H9 (cell line): ENCODE results near the gene SOX30. TPM values are rescaled to one million over a fixed set of nuclear protein-coding genes. Genes with fewer than 3 reads are reported as not detected.

Experiments
- DNase-seq: peaks from one replicate; pipeline ENCODE4 v3.0.0-alpha.2; 2017
- H2AFZ ChIP-seq: one replicate; pipeline ENCODE4 v1.6.1; 2013; ENCODE audit warnings: mild to moderate bottlenecking, low read length, control low read depth, moderate library complexity
- H2AK5ac ChIP-seq: 2 replicates; pipeline ENCODE4 v1.6.1; 2013; ENCODE audit warnings: low read length, control low read depth, mixed read lengths; ENCODE audit not compliant: insufficient read length
- H2BK120ac ChIP-seq: one replicate; pipeline ENCODE4 v1.6.1; 2013; ENCODE audit warnings: low read depth, mild to moderate bottlenecking, low read length, control low read depth, inconsistent platforms; ENCODE audit not compliant: poor library complexity, severe bottlenecking
- H2BK12ac ChIP-seq: 2 replicates; pipeline ENCODE4 v1.6.1; 2013; ENCODE audit warnings: low read length, control low read depth, mixed read lengths, low read depth; ENCODE audit not compliant: insufficient read length
- H2BK15ac ChIP-seq: 2 replicates; pipeline ENCODE4 v1.6.1; 2013; ENCODE audit warnings: low read depth, low read length, control low read depth
- H2BK20ac ChIP-seq: one replicate; pipeline ENCODE4 v1.6.1; 2013; ENCODE audit warnings: low read depth, mild to moderate bottlenecking, low read length, control low read depth, inconsistent platforms; ENCODE audit not compliant: poor library complexity, severe bottlenecking
- H2BK5ac ChIP-seq: 2 replicates; pipeline ENCODE4 v1.6.1; 2013; ENCODE audit warnings: low read length, control low read depth, mixed read lengths; ENCODE audit not compliant: insufficient read length
- H3K14ac ChIP-seq: 2 replicates; pipeline ENCODE4 v1.6.1; 2013; ENCODE audit warnings: low read length, control low read depth; ENCODE audit not compliant: insufficient read depth
- H3K18ac ChIP-seq: 2 replicates; pipeline ENCODE4 v1.6.1; 2013; ENCODE audit warnings: low read depth, mild to moderate bottlenecking, mixed read lengths, low read length, control low read depth; ENCODE audit not compliant: insufficient read length
- H3K23ac ChIP-seq: 2 replicates; pipeline ENCODE4 v1.6.1; 2013; ENCODE audit warnings: low read length, control low read depth, mixed read lengths, low read depth; ENCODE audit not compliant: insufficient read length
- H3K23me2 ChIP-seq: 2 replicates; pipeline ENCODE4 v1.6.1; 2013; ENCODE audit warnings: low read depth, mild to moderate bottlenecking, mixed read lengths, low read length, control low read depth; ENCODE audit not compliant: insufficient read length, poor library complexity, severe bottlenecking
- H3K27ac ChIP-seq: 2 replicates; pipeline ENCODE4 v1.5.1; 2013; ENCODE audit warnings: low read length, control low read depth, mixed read lengths, low read depth; ENCODE audit not compliant: insufficient read length
- H3K27me3 ChIP-seq: 2 replicates; pipeline ENCODE4 v1.6.1; 2013; ENCODE audit warnings: low read length, control low read depth, inconsistent platforms; ENCODE audit not compliant: insufficient read depth
- H3K4ac ChIP-seq: 2 replicates; pipeline ENCODE4 v1.6.1; 2013; ENCODE audit warnings: low read depth, mild to moderate bottlenecking, control low read depth, inconsistent platforms, low read length, moderate library complexity
- H3K4me1 ChIP-seq: 2 replicates; pipeline ENCODE4 v1.6.1; 2013; ENCODE audit warnings: low read length, control low read depth, inconsistent platforms; ENCODE audit not compliant: insufficient read depth
- H3K4me2 ChIP-seq: 2 replicates; pipeline ENCODE4 v1.6.1; 2013; ENCODE audit warnings: low read length, control low read depth, mixed read lengths; ENCODE audit not compliant: insufficient read length, insufficient read depth
- H3K56ac ChIP-seq: 2 replicates; pipeline ENCODE4 v1.6.1; 2013; ENCODE audit warnings: low read depth, mild to moderate bottlenecking, mixed read lengths, low read length, control low read depth; ENCODE audit not compliant: insufficient read length
- H3K79me1 ChIP-seq: 2 replicates; pipeline ENCODE4 v1.6.1; 2013; ENCODE audit warnings: low read depth, mild to moderate bottlenecking, moderate library complexity, low read length, control low read depth, inconsistent platforms; ENCODE audit not compliant: insufficient read depth, poor library complexity, severe bottlenecking
- H3K79me2 ChIP-seq: 2 replicates; pipeline ENCODE4 v1.6.1; 2013; ENCODE audit warnings: low read length, control low read depth, inconsistent platforms; ENCODE audit not compliant: insufficient read depth
- H3K9ac ChIP-seq: 2 replicates; pipeline ENCODE4 v1.6.1; 2013; ENCODE audit warnings: low read length, control low read depth, mixed read lengths; ENCODE audit not compliant: insufficient read length; ENCODE audit errors: extremely low read depth
- H3K9me3 ChIP-seq: one replicate; pipeline ENCODE4 v1.6.1; 2013; ENCODE audit warnings: low read depth, low read length, inconsistent platforms; ENCODE audit not compliant: control insufficient read depth
- H3T11ph ChIP-seq: one replicate; pipeline ENCODE4 v1.6.1; 2013; ENCODE audit warnings: mild to moderate bottlenecking, low read length, control low read depth, inconsistent platforms
- H4K20me1 ChIP-seq: one replicate; pipeline ENCODE4 v1.6.1; 2013; ENCODE audit not compliant: control insufficient read depth, insufficient read length, insufficient read depth
- H4K5ac ChIP-seq: 2 replicates; pipeline ENCODE4 v1.6.1; 2013; ENCODE audit warnings: low read depth, mild to moderate bottlenecking, mixed read lengths, low read length, control low read depth; ENCODE audit not compliant: insufficient read length
- H4K8ac ChIP-seq: replicated peaks from 2 replicates; pipeline ENCODE4 v1.6.1; 2013; ENCODE audit warnings: low read length, control low read depth, mixed read lengths, low read depth; ENCODE audit not compliant: insufficient read length
- H4K91ac ChIP-seq: 2 replicates; pipeline ENCODE4 v1.6.1; 2013; ENCODE audit warnings: low read depth, mild to moderate bottlenecking, moderate library complexity, mixed read lengths, low read length, control low read depth; ENCODE audit not compliant: insufficient read length
- H3K27ac Mint-ChIP-seq, 3 experiments: 2 replicates in 2 of 3; 3 replicates in 1 of 3; pipeline ENCODE4 v1.8.0; 2020 to 2021; ENCODE audit warnings: mixed read lengths in 3 of 3, mild to moderate bottlenecking in 1 of 3, moderate library complexity in 1 of 3
- H3K27me3 Mint-ChIP-seq: 2 replicates; pipeline ENCODE4 v1.8.0; 2021; ENCODE audit warnings: low read depth, mild to moderate bottlenecking, moderate library complexity, mixed read lengths
- H3K36me3 Mint-ChIP-seq, 3 experiments: 2 replicates in 2 of 3; 3 replicates in 1 of 3; pipeline ENCODE4 v1.8.0; 2020 to 2021; ENCODE audit warnings: low read depth in 3 of 3, mixed read lengths in 3 of 3; ENCODE audit not compliant: insufficient read depth in 1 of 3
- H3K4me1 Mint-ChIP-seq, 2 experiments: 2 replicates each; pipeline ENCODE4 v1.8.0; 2020; ENCODE audit warnings: mixed read lengths in 2 of 2
- H3K4me3 Mint-ChIP-seq, 2 experiments: 2 replicates in 1 of 2; 3 replicates in 1 of 2; pipeline ENCODE4 v1.8.0; 2020 to 2021; ENCODE audit warnings: mild to moderate bottlenecking in 2 of 2, mixed read lengths in 2 of 2, moderate library complexity in 1 of 2
- H3K9me3 Mint-ChIP-seq, 2 experiments: 2 replicates in 1 of 2; 3 replicates in 1 of 2; pipeline ENCODE4 v1.8.0; 2020; ENCODE audit warnings: mild to moderate bottlenecking in 2 of 2, mixed read lengths in 2 of 2, moderate library complexity in 1 of 2
- WGBS: extraction: QIAGEN DNeasy Blood & Tissue Kit; methylation state at CpG from one replicate; pipeline ENCODE4 v1.1.7; 2013; ENCODE audit warnings: missing lambda C conversion rate, low lambda C conversion rate, mixed read lengths; ENCODE audit not compliant: insufficient read length; ENCODE audit errors: extremely low coverage; 5-methylcytosine and 5-hydroxymethylcytosine counted together
- total RNA-seq: library from RNA; stranded (reverse); gene quantifications from 2 replicates; pipeline ENCODE4 v1.2.1, GENCODE V29; 2021
- TF ChIP-seq, protein P1 (sequence below): fragments of 200-600 bp; sonication (generic); conservative IDR thresholded peaks from 3 replicates; pipeline ENCODE4 v1.8.0; 2021; ENCODE audit warnings: antibody characterized with exemption, mild to moderate bottlenecking

The SOX30 gene
- total RNA-seq, 1 experiment from 2014 or later: not detected

DNA sequence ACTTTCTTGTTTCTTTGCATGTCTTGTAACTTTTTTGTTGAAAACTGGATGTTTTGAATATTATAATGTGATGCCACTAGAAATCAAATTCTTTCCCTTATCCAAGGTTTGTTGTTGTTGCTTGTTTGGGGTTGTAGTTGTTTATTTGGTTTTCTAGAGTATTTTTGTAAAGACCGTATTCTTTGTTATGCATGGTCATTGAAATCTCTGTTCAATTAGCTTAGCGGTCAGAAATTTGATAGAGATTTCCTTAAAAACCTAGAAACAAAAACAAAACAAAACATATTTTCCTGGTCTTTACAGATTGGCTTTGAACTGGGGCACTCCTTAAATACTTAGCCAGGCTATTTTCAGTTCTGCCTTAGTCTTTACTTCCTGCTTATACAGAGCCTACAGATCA is 21.9 kb downstream of the SOX30 start:
- H4K20me1 ChIP-seq: no peaks in the 10 kb centered on the region
- H3T11ph ChIP-seq: no peak overlapping the region
- WGBS: no CpG with 5 or more reads among the region's 2 CpGs
- H3K9me3 Mint-ChIP-seq: no peaks in the 10 kb centered on the region; a peak in 1 of 5 replicates
- H3K36me3 Mint-ChIP-seq: no peaks in the 10 kb centered on the region
- H2BK12ac ChIP-seq: no peak overlapping the region
- H3K4ac ChIP-seq: no peak overlapping the region
- H3K79me1 ChIP-seq: no peaks in the 10 kb centered on the region
- H3K18ac ChIP-seq: no peak overlapping the region
- no peaks in the 10 kb centered on the region for H3K9me3 ChIP-seq
- H2AK5ac ChIP-seq: no peak overlapping the region
- H4K5ac ChIP-seq: no peak overlapping the region
- H2BK15ac ChIP-seq: no peak overlapping the region
- no peak overlapping the region for H2BK120ac ChIP-seq
- no peak overlapping the region for H2AFZ ChIP-seq
- H3K23me2 ChIP-seq: no peaks in the 10 kb centered on the region
- no peaks in the 10 kb centered on the region for H3K27me3 ChIP-seq
- no peak overlapping the region for H3K4me2 ChIP-seq
- no peaks in the 10 kb centered on the region for H3K4me1 ChIP-seq
- H3K4me3 Mint-ChIP-seq: no peak overlapping the region
- no peak overlapping the region for H3K27ac ChIP-seq
- no peaks in the 10 kb centered on the region for H3K79me2 ChIP-seq
- H3K9ac ChIP-seq: no peak overlapping the region
- H3K56ac ChIP-seq: no peak overlapping the region
- no peak for DNase-seq
- H3K4me1 Mint-ChIP-seq: no peaks in the 10 kb centered on the region
- no peak overlapping the region for H4K91ac ChIP-seq
- H2BK5ac ChIP-seq: no peak overlapping the region
- H2BK20ac ChIP-seq: no peak overlapping the region
- no peak overlapping the region for H3K27ac Mint-ChIP-seq
- peaks cover 3% of the 10 kb centered on the region for H3K27me3 Mint-ChIP-seq
- H4K8ac ChIP-seq: no peak overlapping the region
- H3K14ac ChIP-seq: no peak overlapping the region
- TF ChIP-seq, protein P1, sequence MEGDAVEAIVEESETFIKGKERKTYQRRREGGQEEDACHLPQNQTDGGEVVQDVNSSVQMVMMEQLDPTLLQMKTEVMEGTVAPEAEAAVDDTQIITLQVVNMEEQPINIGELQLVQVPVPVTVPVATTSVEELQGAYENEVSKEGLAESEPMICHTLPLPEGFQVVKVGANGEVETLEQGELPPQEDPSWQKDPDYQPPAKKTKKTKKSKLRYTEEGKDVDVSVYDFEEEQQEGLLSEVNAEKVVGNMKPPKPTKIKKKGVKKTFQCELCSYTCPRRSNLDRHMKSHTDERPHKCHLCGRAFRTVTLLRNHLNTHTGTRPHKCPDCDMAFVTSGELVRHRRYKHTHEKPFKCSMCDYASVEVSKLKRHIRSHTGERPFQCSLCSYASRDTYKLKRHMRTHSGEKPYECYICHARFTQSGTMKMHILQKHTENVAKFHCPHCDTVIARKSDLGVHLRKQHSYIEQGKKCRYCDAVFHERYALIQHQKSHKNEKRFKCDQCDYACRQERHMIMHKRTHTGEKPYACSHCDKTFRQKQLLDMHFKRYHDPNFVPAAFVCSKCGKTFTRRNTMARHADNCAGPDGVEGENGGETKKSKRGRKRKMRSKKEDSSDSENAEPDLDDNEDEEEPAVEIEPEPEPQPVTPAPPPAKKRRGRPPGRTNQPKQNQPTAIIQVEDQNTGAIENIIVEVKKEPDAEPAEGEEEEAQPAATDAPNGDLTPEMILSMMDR: no peak
- no peak overlapping the region for H3K23ac ChIP-seq
